ENCODE measurements around the gene ADRM1. TPM values are rescaled to one million over a fixed set of nuclear protein-coding genes. Genes with fewer than 3 reads are reported as not detected.

Gene ADRM1
- total RNA-seq, 2 experiments from 2014 or later: 136 to 139 TPM

DNA sequence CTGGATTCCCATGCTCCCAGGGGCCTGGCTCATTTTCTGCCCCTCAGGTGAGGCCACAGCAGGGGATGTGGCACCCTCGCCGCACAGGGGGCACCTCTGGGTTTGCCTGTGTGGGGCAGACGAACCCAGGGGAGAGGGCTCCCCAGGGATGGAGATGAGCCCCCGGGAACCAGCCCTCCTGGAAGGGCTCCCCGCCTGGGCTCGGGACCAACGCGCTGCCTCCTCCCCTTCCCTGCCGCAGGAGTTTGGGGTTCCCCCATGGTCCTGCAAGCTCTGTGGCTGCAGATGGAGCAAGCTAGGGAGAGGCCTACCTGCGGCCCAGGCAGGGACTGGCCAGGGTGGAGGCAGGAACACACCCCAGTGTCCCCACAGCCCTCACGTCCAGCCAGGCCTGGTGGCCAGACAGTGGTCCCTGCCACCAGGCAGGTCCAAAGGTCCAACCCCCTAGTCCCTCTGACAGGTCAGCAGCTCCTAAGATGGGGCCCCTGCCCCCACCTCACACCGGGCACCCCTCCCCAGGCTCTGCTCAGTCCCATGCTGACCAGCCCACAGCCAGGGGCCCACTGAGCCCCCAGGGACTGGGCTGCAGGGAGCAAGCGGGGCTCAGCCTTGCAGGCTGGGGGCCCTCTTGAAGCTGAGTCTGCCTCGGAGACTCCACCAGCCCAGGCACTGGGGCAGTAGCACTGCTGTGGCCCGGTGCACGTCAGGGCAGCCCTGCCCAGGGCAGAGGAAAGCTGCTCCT, 50.7 kb downstream of the ADRM1 start:
- Mint-ChIP-seq H3K27me3 (peaks cover 3% of the 10 kb centered on the region), H3K27ac (no peak overlapping the region), H3K36me3 (peaks cover 2% of the 10 kb centered on the region), H3K4me1 (no peaks in the 10 kb centered on the region), H3K4me3 (no peak overlapping the region), H3K9me3 (peaks cover 5% of the 10 kb centered on the region)
- no peak for DNase-seq

DNA sequence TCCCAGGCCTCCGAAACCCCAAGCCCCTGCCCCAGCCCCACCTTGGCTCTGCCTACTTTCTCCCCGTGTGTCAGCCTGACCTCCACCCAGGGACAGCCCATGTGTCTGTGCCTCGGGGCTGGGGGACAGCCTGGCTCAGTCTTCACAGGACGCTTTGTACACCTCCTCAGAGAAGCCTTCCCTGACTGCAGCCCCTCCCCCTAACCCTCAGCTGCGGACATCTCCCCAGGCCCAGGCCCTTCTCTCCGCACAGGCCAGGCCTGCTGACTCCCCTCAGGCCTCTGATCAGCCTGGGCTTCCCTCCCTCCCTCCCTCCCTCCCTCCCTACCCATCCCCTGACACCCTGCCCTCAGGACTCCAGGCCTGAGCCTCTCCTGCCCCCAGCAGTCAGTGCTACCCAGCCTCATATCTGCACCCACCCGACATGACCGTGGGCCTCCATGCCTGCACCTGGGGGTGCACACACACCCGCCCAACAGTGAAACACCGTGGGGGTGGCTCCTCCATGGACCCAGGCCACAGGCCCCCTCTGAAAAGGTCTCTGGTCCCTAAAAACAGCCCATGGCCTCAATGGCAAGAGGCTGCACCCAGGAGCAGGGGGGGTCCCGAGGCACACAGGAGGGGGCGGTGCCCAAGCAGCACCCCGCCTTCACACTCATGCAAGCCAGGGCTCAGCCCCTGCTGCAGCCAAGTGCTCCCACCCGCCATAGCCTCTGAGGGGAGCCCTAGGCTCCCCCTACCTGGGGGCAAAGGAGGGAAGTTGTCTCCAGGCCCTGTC, 51.4 kb downstream of the ADRM1 start:
- Mint-ChIP-seq H3K27ac (no peak overlapping the region), H3K4me3 (no peak overlapping the region), H3K4me1 (no peaks in the 10 kb centered on the region), H3K9me3 (peaks cover 2% of the 10 kb centered on the region), H3K36me3 (peaks cover 2% of the 10 kb centered on the region), H3K27me3 (peaks cover 3% of the 10 kb centered on the region)
- DNase-seq: no peak

DNA sequence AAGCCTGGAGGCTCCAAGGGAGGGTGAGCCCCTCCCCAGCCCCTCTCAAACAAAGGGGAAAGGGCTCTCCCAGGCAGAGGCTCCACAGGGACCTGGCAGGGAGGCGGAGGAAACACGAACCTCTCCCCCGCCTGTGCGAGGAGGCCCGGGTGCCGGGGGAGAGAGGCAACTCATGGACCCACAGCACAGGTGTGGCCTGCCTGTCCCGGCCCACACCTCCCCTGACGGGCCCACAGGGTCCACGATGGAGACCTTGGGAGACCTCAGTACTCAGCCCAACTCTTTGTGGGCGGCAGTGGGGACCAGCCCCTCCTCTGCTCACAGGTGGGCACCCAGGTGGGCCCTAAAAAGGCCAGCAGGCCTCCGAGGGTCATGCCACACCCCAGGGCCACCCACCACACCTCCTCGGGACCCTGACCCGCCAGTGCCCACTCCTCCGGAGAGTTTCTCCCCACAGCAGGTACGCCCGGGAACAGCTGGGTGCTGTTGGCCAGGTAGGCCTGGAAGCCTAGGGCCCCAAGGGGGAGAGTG, 52.1 kb downstream of the ADRM1 start:
- no peaks in the 10 kb centered on the region for H3K4me1 Mint-ChIP-seq
- no peak overlapping the region for H3K27ac Mint-ChIP-seq
- no peaks in the 10 kb centered on the region for H3K9me3 Mint-ChIP-seq
- no peak for DNase-seq
- H3K27me3 Mint-ChIP-seq: peaks cover 3% of the 10 kb centered on the region
- no peaks in the 10 kb centered on the region for H3K36me3 Mint-ChIP-seq
- no peak overlapping the region for H3K4me3 Mint-ChIP-seq

DNA sequence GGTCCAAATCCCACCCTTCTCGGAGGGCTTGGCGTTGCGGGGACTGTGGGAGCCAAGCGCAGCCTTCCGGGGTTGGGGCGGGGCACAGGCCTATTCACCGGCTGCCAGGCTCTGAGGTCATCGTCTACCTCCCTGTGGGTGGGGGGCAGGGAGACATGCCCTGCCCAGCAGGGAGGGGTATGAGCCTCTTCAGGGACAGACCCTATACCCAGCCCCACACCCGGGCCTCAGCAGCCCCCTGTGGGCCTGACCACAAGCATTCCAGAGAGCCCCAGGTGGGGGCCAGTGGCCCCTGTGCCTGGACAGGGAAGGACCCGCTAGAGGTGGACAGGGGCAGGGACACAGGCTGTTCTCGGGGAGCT, 52.7 kb downstream of the ADRM1 start:
- DNase-seq: no peak
- peaks cover 3% of the 10 kb centered on the region for H3K27me3 Mint-ChIP-seq
- H3K4me3 Mint-ChIP-seq: no peak overlapping the region
- H3K4me1 Mint-ChIP-seq: no peaks in the 10 kb centered on the region
- H3K27ac Mint-ChIP-seq: no peak overlapping the region
- no peaks in the 10 kb centered on the region for H3K36me3 Mint-ChIP-seq
- no peaks in the 10 kb centered on the region for H3K9me3 Mint-ChIP-seq

DNA sequence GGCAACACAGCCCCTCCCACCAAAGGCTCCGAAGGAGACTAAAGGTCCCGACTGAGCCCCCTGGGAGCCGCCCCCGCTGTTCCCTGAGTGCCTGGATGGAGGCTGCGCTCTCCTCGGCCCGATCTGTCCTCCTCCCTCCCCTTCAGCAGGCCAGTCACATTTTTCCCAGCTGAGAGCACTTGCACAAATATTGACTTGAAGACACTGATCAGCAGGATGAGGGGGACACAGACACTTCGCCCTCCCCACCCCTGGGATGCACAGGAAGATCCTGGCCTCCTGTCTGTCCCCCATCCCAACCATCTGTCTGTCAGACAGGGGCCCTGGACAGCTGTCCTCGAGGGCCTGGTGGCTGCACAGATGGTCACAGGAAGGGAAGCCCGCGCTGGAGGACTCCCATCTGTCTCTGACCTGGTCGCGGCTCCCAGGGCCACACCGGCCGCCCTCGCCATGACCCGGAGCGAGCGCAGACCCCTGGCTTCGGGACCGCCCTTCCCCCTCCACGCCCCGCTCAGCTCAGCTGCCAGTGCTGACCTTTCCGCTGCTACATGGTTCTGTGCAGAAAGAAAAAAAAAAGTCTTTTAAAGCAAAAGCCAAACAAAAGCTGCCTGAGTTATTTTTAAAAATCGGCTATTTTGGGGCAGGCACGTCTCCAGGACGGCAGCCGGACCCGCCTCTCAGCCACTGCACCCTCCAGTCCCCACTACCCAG, 53.2 kb downstream of the ADRM1 start:
- H3K27me3 Mint-ChIP-seq: peaks cover 3% of the 10 kb centered on the region
- no peak overlapping the region for H3K4me3 Mint-ChIP-seq
- H3K4me1 Mint-ChIP-seq: no peaks in the 10 kb centered on the region
- no peak overlapping the region for H3K27ac Mint-ChIP-seq
- no peaks in the 10 kb centered on the region for H3K9me3 Mint-ChIP-seq
- DNase-seq: no peak
- H3K36me3 Mint-ChIP-seq: no peaks in the 10 kb centered on the region

DNA sequence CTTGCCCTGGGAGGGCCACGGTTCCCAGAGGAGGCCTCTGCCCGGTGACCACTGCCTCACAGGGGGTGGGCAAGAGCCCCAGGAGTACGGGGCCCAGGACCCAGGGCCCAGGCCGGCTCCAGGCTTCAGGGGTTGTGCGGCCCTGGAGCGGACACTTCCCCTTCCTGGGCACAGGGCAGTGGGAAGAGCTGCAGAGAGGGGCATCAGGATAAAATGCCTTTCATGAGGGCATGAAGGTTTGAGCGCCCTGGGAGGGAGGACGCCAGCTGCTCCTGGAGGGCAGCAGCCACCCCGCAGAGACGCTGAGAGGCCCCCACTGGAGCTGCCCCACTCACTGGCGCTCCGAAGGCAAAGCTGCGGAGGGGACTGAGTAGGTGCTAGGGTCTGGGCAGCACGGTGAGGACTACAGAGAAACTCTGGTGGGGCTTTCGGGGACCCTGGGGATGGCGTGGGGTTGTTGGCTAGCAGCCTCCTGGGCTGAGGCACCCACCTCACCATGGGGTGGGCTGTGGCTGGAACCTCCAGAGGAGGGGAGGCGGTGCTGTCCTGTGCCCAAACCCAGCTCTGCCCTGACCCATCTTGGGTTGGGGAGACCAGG, 53.9 kb downstream of the ADRM1 start:
- H3K27me3 Mint-ChIP-seq: peaks cover 3% of the 10 kb centered on the region
- H3K4me3 Mint-ChIP-seq: no peak overlapping the region
- no peak overlapping the region for H3K27ac Mint-ChIP-seq
- no peaks in the 10 kb centered on the region for H3K4me1 Mint-ChIP-seq
- no peaks in the 10 kb centered on the region for H3K36me3 Mint-ChIP-seq
- DNase-seq: no peak
- H3K9me3 Mint-ChIP-seq: no peaks in the 10 kb centered on the region

DNA sequence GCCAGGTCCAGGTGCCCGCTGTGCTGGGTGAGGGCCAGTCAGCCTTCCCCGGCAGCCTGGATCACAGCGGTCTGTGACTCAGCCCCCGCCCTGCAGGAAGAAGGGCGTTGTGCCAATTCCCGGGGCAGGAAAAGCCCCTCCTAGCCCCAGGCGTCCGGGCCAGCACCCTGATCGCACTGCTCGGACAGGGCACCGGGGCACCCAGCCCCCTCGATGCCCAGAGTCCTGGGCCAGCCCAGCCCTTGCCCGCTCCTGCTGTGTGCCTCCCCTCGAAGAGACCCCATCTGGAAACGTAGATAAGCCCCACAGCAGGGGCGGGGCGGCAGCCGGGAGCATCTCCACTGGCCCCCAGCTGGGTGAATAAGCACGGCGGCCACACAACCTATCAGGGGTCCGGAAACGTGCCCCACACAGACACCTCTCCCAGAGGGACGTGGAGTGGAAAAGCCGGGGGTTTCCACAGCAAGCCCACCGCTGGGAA, 54.4 kb downstream of the ADRM1 start:
- no peak overlapping the region for H3K4me3 Mint-ChIP-seq
- peaks cover 3% of the 10 kb centered on the region for H3K27me3 Mint-ChIP-seq
- H3K4me1 Mint-ChIP-seq: no peaks in the 10 kb centered on the region
- H3K36me3 Mint-ChIP-seq: no peaks in the 10 kb centered on the region
- H3K27ac Mint-ChIP-seq: no peak overlapping the region
- H3K9me3 Mint-ChIP-seq: no peaks in the 10 kb centered on the region
- no peak for DNase-seq

DNA sequence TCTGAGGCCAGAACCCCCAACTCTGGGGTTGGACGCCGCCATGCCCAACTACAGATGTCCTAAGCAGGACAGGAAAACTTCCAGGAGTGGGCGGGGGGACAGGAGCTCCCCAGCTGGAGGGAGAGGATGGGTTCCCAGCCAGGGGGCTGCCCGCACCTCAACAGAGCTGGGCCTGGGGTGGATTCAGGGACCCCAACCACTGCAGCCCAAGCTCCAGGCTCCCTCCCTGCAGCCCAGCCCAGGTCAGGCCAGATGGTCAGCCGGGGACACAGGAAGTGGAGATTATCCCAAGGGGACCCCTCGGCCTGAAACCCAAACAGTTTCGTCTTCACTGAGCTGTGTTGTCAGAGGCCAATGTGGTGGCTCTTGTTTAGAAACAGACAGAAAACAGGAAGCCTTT, 54.9 kb downstream of the ADRM1 start:
- Mint-ChIP-seq H3K9me3 (no peaks in the 10 kb centered on the region), H3K36me3 (no peaks in the 10 kb centered on the region), H3K27ac (no peak overlapping the region), H3K4me1 (no peaks in the 10 kb centered on the region), H3K4me3 (no peak overlapping the region), H3K27me3 (peaks cover 7% of the 10 kb centered on the region)
- DNase-seq: no peak

Other genes with a start within 250 kb of the ADRM1 start
- gene TAF4, start 237.1 kb upstream of the ADRM1 start, total RNA-seq: 10 to 100 TPM; 15.2 to 16.4 TPM
- 10 to 100 TPM; 32.8 to 34.5 TPM for gene LSM14B, start 180.5 kb upstream of the ADRM1 start, total RNA-seq
- 100 to 1,000 TPM; 362 to 367 TPM for gene PSMA7, start 159.6 kb upstream of the ADRM1 start, total RNA-seq
- gene SS18L1, start 159.2 kb upstream of the ADRM1 start, total RNA-seq: 10 to 100 TPM; 12.1 to 12.3 TPM
- gene MTG2, start 120.0 kb upstream of the ADRM1 start, total RNA-seq: 10 to 100 TPM; 36.1 to 39.9 TPM
- not detected for gene HRH3, start 82.7 kb upstream of the ADRM1 start, total RNA-seq
- gene OSBPL2, start 64.5 kb upstream of the ADRM1 start, total RNA-seq: 10 to 100 TPM; 19.2 to 20.4 TPM
- under 1 TPM; 0.38 to 0.91 TPM for gene LAMA5, start 64.3 kb downstream of the ADRM1 start, total RNA-seq
- 1,000 to 10,000 TPM; 2,242 to 2,482 TPM for gene RPS21, start 84.1 kb downstream of the ADRM1 start, total RNA-seq
- 1 to 10 TPM; 4.9 to 5.3 TPM for gene CABLES2, start 104.3 kb downstream of the ADRM1 start, total RNA-seq
- gene RBBP8NL, start 124.5 kb downstream of the ADRM1 start, total RNA-seq: not detected
- not detected for gene GATA5, start 173.0 kb downstream of the ADRM1 start, total RNA-seq